CMK (cell line): Measurements from ENCODE around the gene MCCD1.
A peak's percentile ranks its signal among the peaks of the same experiment; 100 is the strongest.
"Not testable (repeated sequence)": the region's sequence is repeated elsewhere in the genome, so short reads cannot be mapped to it uniquely, and the experiment has no call there.

Experiments used
- DNase-seq: peaks from one replicate; pipeline ENCODE4 v3.0.0-alpha.2; 2010; ENCODE audit warnings: low read depth

The MCCD1 gene

GRCh38 chr6:31528821-31529328, at the start of gene MCCD1:
TSS of gene MCCD1 (plus strand) at chr6:31528962. CDS start at chr6:31529015, 53 bp downstream.
- DNase-seq = no peak

DNA sequence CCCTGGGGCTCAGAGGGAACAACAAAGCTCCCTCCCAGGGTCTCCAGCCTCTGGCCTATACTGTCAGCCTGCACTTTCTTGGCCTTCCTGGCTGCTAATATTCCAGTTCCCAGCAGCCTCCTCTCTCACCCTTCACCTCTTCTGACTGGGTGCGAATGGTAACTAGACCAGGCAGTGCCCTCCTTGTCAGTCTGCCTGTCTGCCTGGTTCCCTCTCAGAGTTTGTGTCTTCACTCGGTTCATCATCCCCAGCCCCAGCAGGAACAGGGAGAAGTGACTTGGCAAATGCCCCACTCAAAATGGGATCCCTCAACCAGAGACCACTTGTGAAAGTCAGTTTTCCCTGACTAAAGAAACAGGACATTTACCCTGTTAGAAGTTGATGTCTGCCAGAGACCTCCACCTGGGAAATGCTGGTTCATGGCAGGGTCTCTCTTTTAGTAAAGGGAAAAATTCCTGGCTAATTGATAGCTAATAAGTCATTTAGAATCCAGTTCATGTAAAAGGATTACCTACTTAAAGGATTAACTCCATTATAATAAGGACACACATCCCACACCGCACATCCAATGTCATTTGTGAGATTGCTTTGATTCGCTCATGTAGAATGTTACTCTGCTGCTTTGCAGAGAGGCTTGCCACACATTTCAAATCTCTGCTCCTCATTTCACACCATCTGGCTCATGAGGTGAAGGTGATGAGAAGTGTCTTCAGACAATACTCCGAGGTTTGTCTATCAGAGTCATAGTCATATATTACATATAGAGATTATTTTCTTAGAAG, 49.4 kb upstream of the MCCD1 start:
- no peak for DNase-seq

GRCh38 chr6:31479933-31480535, 48.7 kb upstream of the MCCD1 start:
- DNase-seq = no peak

DNA sequence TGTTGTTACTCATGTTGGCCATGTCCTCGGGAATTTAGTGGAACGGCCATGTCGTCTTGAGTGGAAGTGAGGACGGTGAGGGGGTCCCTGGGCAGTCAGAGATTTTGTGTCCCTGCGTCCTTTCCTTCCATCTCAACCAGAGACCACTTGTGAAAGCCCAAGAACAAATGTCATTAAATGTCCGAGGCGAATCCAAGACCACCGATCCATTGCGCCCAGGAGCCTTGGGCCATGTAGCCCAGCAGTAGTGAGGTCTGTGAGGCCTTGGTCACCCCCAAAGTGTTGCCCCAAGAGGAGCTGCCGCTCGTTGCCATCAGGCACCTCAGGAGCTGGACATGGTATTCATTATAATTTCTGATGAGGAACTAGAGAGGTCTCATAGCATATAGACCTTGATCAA, 48.2 kb upstream of the MCCD1 start:
- DNase-seq = no peak

GRCh38 chr6:31483392-31483791, 45.4 kb upstream of the MCCD1 start:
- DNase-seq = no peak

- no peak for DNase-seq
Observed at GRCh38 chr6:31485055-31485454, 43.7 kb upstream of the MCCD1 start.

DNA sequence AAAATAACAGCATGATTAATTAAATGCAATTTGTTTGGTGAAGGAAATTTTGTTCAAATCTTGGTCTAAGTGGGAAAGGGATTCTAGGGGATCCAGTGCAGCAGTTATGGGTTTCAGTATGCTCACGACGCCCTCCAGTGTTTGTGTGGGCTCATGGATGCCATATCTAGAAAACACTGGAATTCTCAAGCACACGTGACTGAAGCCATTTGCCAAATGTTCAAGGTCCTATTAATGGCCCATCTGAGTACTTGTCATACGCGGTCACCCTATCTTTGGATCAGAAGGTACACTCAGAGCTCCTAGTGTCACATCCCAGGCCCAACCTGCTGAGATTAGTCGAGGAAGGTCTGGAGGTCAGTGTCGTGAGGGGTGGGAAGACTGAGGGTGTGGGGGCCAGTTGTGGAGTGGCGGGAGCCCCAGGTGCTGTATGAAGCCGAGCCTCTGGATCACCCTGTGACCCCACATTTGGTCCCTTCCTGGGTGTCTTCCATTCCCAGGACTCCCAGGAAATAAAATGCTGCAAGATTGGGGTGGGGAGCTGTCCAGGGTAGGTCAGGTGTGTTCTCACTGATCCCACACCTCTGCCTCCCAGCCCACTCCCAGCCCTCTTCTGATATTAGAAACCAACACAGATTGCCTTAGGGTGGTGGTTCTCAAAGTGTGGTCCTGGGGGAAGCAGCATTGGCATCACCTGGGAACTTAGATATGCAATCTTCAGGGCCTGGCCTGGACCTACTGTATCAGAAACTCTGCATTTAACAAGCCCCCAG, 42.5 kb upstream of the MCCD1 start:
- not testable (repeated sequence) for DNase-seq

GRCh38 chr6:31487674-31488073, 41.1 kb upstream of the MCCD1 start:
- DNase-seq = not testable (repeated sequence)

DNA sequence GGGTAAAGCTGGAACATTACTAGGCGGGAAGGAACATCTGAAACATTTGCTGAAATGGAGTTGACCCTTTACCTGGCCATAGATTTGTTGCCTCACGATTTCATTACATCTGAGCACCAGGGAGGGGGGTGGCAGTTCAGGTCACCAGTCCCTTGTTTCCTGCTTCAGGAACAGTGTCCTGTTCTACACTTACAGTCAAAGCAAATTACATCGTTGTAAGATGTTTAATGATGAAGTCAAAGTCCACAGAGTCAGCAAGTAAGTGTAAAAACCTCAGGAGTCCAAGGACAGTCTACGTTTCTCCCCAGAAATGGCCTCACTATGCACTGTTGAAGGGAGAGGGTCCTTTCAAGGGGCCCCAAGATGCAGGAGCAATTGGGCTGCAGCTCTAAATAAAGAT, 39.7 kb upstream of the MCCD1 start:
- DNase-seq = no peak

DNA sequence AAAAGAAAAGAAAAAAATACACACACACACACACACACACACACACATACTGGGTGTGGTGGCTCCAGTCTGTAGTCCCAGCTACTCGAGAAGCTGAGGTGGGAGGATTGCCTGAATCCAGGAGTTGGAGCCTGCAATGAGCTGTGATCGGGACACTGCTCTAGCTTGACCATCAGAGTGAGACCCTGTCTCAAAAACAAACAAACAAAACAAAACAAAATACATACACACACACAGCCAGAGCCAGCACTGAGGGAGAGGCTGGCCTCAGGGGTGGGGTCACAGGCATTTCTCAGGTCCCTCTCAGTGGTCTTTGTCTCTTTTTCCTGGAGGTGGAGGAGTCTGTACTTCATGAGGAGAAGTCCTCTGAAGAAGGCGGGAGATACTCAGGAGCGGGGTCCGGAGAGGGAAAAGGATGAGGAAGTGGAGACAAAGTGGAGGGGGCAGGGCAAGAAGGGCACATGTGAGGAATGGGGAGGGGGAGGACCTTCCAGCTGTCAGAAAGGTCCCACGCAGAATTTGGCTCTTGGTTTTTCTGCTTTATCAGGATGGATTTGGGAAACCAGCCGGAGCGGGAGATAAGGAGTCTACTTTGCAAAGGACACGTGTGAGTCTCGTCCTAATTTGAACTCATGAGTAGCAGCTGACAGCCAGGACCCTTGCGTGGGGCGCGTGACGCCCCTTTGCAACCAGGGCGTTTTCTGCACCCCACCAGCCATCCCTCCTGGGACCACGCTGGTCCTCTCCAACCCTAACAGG, 38.5 kb upstream of the MCCD1 start:
- DNase-seq = no peak

DNA sequence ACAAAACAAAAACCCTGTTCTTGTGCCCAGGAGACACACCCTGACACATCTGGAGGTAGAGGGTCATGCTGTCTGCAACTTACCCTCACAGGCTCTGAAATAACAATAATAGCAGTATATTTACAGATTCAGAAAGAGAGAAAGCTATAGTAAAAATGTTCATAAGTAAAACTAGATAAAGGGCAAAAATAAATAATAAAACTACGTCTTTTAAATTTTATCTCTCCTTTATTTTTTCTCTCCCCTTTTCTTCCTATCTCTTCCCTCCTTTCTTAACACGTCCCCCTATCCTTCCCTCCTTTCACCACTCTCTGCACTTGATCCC, 35.2 kb upstream of the MCCD1 start:
- not testable (repeated sequence) for DNase-seq

DNA sequence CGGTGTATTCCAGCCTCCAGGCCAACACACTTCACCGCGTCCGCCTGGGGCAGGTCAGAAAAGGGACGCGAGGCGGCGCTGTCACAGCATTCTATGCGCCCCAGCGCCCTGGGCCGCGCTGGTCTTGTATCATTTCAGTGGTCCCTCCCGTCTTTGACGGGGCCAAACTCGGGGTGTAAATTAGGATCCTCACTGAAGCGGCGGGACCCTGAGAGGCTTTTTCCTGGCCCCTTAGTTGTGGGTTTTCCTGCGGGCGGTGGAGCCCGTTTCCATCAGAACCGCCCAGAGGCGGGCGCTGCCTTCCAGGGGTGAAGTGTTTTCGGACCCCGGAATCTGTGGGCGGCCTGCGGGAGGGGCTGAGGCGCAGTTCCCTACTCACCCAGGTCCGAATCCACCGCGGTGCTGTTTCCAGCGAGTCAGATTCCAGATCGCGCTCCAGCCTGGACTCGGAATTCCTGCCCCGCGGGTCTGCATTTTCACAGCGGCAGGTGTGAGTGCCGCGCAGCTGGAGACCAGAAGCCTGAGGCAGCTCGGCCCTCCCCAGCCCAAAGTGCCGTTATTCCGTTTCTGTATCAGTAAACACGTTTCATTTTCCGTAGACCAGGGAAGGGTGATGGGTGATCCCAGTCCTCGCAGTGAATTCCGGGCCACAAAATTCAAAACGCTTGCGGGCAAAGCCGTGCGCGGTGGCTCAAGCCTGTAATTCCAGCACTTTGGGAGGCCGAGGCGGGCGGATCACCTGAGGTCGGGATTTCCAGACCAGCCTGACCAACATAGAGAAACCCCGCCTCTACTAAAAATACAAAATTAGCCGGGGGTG, 34.7 kb upstream of the MCCD1 start:
- peak; percentile 48 for DNase-seq

DNA sequence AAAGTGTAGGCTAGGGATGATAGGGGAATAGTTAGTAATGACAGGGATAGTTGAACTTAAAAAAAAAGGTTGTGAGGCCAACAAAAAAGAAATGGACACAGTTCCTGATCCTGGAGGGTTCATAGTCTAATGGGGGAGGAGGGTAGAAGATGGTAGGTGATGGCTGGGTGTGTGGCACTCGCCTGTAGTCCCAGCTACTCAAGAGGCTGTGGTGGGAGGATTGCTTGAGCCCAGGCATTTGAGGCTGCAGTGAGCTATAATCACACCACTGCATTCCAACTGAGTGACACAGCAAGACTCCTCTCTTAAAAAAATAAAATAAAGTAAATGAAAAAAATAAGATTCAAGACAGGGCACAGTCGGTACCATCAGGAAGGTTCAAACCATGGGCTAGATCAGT, 33.2 kb upstream of the MCCD1 start:
- no peak for DNase-seq

GRCh38 chr6:31496826-31497225, 31.9 kb upstream of the MCCD1 start:
- DNase-seq = not testable (repeated sequence)

DNA sequence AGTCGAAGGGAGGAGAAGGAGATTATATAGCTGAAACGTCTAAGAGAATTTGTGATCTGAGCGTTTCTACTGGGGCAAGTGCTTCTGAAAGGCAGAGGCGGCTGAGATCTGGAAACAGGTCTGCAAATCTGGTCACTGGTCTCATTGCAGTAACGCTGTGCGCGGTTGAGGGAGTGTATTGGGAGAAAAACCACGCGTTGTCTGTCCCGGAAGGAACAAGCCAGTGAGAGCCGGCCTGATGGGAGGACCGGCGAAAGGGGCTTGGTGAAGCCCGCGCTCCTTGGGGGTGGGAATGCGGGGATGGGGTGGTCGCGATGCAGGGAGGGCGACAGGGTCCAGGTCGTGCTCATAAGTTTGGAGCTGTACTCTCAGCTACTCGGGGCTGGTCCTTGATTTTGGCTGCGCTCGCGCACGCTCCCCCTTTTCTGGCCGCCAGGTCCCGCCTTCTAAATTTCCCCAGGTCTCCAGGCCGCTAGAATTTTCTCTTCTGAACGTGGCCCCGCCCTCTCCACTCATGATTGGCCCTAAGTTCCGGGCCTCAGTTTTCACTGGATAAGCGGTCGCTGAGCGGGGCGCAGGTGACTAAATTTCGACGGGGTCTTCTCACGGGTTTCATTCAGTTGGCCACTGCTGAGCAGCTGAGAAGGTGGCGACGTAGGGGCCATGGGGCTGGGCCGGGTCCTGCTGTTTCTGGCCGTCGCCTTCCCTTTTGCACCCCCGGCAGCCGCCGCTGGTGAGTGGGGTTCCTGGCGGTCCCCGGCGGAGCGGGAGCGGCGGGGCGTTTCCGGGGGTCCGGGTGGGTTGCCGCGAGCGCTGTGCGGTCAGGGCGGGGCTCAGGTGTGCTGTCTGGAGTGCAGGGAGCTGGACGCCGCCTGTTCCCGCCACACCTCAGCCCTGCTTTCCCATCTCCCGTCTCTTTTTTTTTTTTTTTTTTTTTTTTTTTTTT, 31.0 kb upstream of the MCCD1 start, which contains the start of gene MICB:
Gene MICB (plus strand): TSS at position 615 of the 946 bp plus-strand sequence. CDS start 49 bp downstream, at position 664.
- peak; percentile 46 for DNase-seq

GRCh38 chr6:31498748-31499147, 30.0 kb upstream of the MCCD1 start:
- no peak for DNase-seq

GRCh38 chr6:31499648-31500047, 29.1 kb upstream of the MCCD1 start:
- DNase-seq = not testable (repeated sequence)

- no peak for DNase-seq
Observed at GRCh38 chr6:31502586-31502985, 26.2 kb upstream of the MCCD1 start.

DNA sequence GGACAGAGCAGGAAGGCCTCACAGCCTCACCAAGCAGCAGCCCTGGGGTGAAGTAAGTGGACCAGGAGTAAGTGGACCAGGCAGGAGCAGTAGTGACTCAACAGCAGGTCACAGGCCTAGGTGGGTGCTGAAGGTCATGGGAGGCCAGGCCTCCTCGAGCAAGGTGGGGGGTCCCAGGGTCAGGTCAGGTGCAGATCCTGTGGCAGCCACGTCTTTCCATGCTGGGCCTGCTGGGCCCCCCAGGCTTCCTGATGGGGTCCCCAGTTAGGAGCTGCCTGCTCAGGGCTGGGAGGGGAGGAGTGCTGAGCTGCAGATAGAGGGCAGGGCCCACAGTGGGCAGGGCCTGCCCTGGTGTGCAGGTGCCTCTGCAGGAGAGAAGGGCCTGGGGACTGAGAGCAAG, 19.7 kb upstream of the MCCD1 start:
- not testable (repeated sequence) for DNase-seq

GRCh38 chr6:31510007-31510406, 18.8 kb upstream of the MCCD1 start:
- DNase-seq = no peak
